MG63 (cell line): ENCODE results near the gene ST6GALNAC1. TPM values are rescaled to one million over a fixed set of nuclear protein-coding genes. Genes with fewer than 3 reads are reported as not detected.
"Not testable (repeated sequence)": the region's sequence is repeated elsewhere in the genome, so short reads cannot be mapped to it uniquely, and the experiment has no call there.

Experiments used
- DNase-seq: peaks from one replicate; pipeline ENCODE4 v3.0.0-alpha.2; 2020
- H3K27me3 ChIP-seq: fragments of 250-450 bp; sonication (Bioruptor Pico); 2 replicates; pipeline ENCODE4 v1.5.1; 2020; ENCODE audit warnings: mild to moderate bottlenecking, moderate library complexity
- H3K36me3 ChIP-seq: fragments of 250-450 bp; sonication (Bioruptor Pico); 2 replicates; pipeline ENCODE4 v1.5.1; 2020; ENCODE audit warnings: mild to moderate bottlenecking, moderate library complexity
- H3K4me3 ChIP-seq: fragments of 250-450 bp; sonication (Bioruptor Pico); 2 replicates; pipeline ENCODE4 v1.5.1; 2020; ENCODE audit warnings: mild to moderate bottlenecking, moderate library complexity
- H3K9me3 ChIP-seq: fragments of 250-450 bp; sonication (Bioruptor Pico); 2 replicates; pipeline ENCODE4 v1.5.1; 2020; ENCODE audit warnings: mild to moderate bottlenecking, moderate library complexity
- total RNA-seq: library from RNA; depleted of rRNA; stranded (reverse); fragments of >200 nt; shearing (Covaris generic); gene quantifications from 2 replicates; pipeline ENCODE4 v1.2.3, GENCODE V29; 2014; ENCODE audit warnings: low replicate concordance

ST6GALNAC1 gene
- total RNA-seq, 1 experiment from 2014 or later: not detected

- Histone ChIP-seq H3K4me3 (no peak overlapping the region), H3K9me3 (no peaks in the 10 kb centered on the region; the same call in 1 of the 2 replicates), H3K27me3 (no peaks in the 10 kb centered on the region), H3K36me3 (no peaks in the 10 kb centered on the region)
- DNase-seq: no peak
Observed at GRCh38 chr17:76611758-76612157, 31.8 kb downstream of the ST6GALNAC1 start.

GRCh38 chr17:76611080-76611749 lies 32.3 kb downstream of the ST6GALNAC1 start:
- not testable (repeated sequence) for H3K27me3 ChIP-seq, H3K36me3 ChIP-seq, H3K9me3 ChIP-seq, DNase-seq, H3K4me3 ChIP-seq

- not testable (repeated sequence) for H3K27me3 ChIP-seq, H3K4me3 ChIP-seq, H3K9me3 ChIP-seq, H3K36me3 ChIP-seq, DNase-seq
Observed at GRCh38 chr17:76606685-76607084, 36.9 kb downstream of the ST6GALNAC1 start.

DNA sequence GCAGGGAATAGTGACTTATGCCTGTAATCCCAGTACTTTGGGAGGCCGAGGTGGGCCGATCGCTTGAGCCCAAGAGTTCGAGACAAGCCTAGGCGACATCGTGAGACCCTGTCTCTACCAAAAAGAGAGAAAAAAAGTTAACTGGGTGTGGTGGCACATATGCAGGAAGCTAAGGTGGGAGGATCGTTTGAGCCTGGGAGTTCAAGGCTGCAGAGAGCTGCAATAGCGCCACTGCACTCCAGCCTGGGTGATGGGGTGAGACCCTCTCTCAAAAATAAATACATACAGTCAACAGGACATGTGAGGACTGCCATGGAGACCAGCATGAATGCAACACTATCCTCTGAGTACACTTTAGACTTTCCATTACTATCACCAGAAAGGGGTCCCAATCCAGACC lies 42.5 kb downstream of the ST6GALNAC1 start:
- H3K9me3 ChIP-seq: peaks cover 4% of the 10 kb centered on the region; the same call in 1 of the 2 replicates
- no peaks in the 10 kb centered on the region for H3K27me3 ChIP-seq
- H3K36me3 ChIP-seq: no peaks in the 10 kb centered on the region
- no peak for DNase-seq
- no peak overlapping the region for H3K4me3 ChIP-seq

DNA sequence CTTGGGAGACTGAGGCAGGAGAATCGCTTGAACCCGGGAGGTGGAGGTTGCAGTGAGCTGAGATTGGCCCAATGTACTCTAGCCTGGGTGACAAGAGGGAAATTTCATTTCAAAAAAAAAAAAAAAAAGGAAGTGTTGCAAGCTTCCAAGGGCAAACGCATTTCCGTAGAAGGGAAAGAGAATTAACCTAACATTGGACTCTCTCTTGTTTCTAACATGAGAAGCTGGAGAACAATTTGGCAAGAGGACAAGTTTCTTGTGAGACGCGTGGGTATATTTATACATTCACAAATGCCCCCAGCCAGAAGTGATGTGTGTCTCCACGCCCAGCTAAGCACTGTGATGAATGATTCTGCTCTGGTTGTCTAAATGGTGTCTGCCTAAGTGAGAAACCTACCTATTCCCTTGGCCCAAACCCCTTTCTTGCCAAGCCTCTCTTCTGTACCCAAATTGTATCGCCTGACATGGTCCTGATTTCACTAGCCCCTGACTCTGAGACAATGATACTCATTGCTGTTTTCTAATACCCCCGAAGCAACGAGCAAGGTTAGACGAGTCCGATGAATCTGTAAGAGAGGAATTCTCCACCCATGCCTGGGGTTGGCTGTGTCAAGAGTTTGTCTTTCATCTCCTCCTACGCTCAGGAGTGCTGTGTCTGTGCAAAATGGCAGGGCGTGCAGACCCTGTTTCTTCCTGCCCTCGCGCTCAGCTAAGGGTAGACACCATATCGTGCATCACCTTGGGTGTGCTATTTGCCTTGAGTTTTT lies 43.7 kb downstream of the ST6GALNAC1 start:
- DNase-seq: no peak
- H3K9me3 ChIP-seq: peaks cover 4% of the 10 kb centered on the region; the same call in 1 of the 2 replicates
- H3K27me3 ChIP-seq: no peaks in the 10 kb centered on the region
- H3K36me3 ChIP-seq: no peaks in the 10 kb centered on the region
- no peak overlapping the region for H3K4me3 ChIP-seq

GRCh38 chr17:76598004-76598439 lies 45.5 kb downstream of the ST6GALNAC1 start:
- Histone ChIP-seq H3K4me3 (no peak overlapping the region), H3K9me3 (peaks cover 4% of the 10 kb centered on the region; the same call in 1 of the 2 replicates), H3K27me3 (no peaks in the 10 kb centered on the region), H3K36me3 (no peaks in the 10 kb centered on the region)
- no peak for DNase-seq

DNA sequence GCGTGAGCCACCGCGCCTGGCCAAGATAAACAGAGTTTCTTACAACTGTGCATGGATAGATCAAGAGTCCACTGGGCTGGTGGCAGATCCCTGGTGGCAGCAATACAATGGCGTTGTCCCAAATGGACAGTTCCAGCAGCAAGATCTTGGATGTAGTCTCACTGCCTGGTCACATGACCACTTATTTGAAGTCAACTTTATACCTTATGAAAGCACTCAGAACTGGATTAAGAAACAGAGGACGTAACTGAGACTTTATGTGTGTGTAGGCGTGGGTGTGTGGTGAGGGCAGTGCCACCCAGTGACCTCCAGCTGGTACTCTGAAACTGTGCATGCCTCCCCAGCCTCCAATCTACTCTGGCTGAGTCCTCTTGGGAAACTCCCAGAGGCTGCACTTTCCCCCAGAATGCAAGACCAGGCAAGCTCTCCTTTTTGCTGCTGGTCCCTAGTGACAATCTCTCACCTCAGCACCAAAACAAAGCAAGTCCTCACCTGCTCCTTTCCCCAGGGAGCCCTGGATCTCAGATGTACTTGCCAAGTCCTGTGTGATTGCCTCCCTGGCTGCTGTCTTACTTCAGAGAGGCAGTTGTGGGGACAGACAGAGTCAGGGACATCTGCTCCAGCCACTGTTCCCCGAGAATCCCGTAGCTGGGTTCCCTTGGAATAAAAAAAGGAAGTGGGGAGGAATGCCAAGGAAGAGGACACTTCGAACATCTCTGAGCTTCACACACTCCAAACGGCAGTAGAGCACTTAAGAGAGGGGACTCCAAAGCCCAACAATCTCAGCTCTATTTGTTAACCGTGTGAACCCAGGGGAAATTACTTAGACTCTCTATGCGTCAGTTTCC lies 46.2 kb downstream of the ST6GALNAC1 start:
- Histone ChIP-seq H3K4me3 (no peak overlapping the region), H3K27me3 (no peaks in the 10 kb centered on the region), H3K36me3 (no peaks in the 10 kb centered on the region), H3K9me3 (no peaks in the 10 kb centered on the region)
- no peak for DNase-seq

- no peaks in the 10 kb centered on the region for H3K27me3 ChIP-seq
- no peak for DNase-seq
- no peaks in the 10 kb centered on the region for H3K36me3 ChIP-seq
Observed at GRCh38 chr17:76594690-76595089, 48.9 kb downstream of the ST6GALNAC1 start.

DNA sequence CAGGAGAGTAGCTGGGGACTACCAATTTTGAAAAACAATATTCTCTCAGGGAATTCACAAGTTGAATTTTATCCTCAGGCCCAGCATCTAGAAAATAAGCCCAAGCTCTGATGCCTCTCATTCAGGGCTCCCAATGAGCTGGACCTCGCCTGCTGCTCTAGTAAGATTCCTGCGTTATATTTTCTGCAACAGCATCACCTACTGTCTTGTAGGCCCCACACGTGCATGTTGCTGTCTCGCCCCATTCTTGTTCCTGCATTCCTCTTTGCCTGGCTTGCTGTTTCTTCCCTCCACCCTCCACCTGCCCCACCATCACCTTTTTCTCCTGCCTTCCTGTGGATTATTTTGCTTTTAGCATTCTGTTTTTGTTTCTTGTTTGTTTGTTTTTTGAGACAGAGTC lies 49.6 kb downstream of the ST6GALNAC1 start:
- no peak for DNase-seq
- no peak overlapping the region for H3K4me3 ChIP-seq
- no peaks in the 10 kb centered on the region for H3K36me3 ChIP-seq
- no peaks in the 10 kb centered on the region for H3K27me3 ChIP-seq
- H3K9me3 ChIP-seq: no peaks in the 10 kb centered on the region

More at GRCh38 chr17:76594690-76595089, 48.9 kb downstream of the ST6GALNAC1 start:
- no peak overlapping the region for H3K4me3 ChIP-seq
- no peaks in the 10 kb centered on the region for H3K9me3 ChIP-seq

DNA sequence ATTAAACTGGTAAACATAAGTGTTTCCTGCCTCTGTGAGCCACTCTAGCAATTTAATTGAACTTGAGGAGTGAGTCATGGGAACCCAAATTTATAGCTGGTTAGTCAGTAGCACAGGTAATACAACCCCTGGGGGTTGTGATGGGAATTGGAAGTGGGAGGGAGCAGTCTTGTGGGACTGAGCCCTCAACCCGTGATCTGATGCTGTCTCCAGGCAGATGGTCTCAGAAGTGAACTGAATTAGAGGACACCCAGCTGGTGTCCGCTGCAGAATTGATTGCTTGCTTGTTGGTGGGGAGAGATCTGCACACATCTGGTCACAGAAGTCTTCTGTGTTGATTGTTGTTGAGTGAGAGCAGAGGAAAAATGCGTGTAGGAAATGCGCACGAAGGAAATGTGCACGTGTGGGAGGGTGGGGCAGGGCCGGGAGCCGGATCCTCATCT lies 50.2 kb downstream of the ST6GALNAC1 start:
- no peak overlapping the region for H3K4me3 ChIP-seq
- no peaks in the 10 kb centered on the region for H3K36me3 ChIP-seq
- no peaks in the 10 kb centered on the region for H3K9me3 ChIP-seq
- DNase-seq: no peak
- no peaks in the 10 kb centered on the region for H3K27me3 ChIP-seq

- H3K36me3 ChIP-seq: no peaks in the 10 kb centered on the region
Observed at GRCh38 chr17:76588182-76588581, 55.4 kb downstream of the ST6GALNAC1 start.

DNA sequence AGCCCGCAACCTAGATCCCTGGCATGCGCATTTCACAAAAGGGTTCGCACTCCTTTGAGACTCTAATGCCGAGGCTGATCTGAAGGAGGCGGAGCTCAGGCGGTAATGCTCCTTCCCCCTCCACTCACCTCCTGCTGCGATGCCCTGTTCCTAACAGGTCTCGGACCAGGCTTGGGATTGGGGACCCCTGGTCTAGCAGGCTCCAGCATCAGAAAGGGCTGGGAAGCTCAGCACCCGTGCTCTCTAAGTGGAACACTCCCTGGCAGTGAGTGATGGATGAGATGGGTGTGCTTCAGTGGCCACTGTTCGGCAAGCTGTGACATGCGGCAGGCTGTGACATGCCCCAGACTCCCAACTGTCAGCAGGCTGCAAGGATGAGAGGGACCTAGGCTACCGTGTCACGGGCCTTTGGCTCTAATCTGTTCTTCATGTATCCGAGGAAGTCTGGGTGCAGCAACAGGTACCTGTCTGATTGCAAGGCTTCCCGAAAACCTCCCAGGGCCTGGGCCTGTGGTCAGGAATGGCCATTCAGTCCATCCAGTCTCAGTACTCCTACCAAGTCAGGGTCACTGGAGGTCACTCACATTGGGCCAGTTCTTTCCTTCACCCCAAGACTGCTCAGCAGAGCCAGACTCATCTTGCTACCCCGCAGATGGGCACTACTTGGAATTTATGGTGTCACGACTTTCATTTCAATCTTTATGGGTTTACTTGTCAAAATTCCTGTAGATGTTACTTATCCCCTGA lies 56.6 kb downstream of the ST6GALNAC1 start:
- H3K36me3 ChIP-seq: no peaks in the 10 kb centered on the region
- DNase-seq: no peak
- H3K4me3 ChIP-seq: no peak overlapping the region
- no peaks in the 10 kb centered on the region for H3K9me3 ChIP-seq
- no peaks in the 10 kb centered on the region for H3K27me3 ChIP-seq

More at GRCh38 chr17:76588182-76588581, 55.4 kb downstream of the ST6GALNAC1 start:
- H3K9me3 ChIP-seq: no peaks in the 10 kb centered on the region
- no peak overlapping the region for H3K4me3 ChIP-seq
- no peaks in the 10 kb centered on the region for H3K27me3 ChIP-seq
- DNase-seq: no peak

GRCh38 chr17:76585649-76586593 lies 57.6 kb downstream of the ST6GALNAC1 start, which contains the start of gene ST6GALNAC2:
Gene ST6GALNAC2, minus strand, starts transcription at chr17:76585860. Its CDS starts 52 bp downstream, at chr17:76585808.
- Histone ChIP-seq H3K36me3 (no peaks in the 10 kb centered on the region), H3K27me3 (no peaks in the 10 kb centered on the region), H3K9me3 (no peaks in the 10 kb centered on the region), H3K4me3 (peak within 1 kb of the TSS; percentile 53)
- peak; percentile 78 for DNase-seq

DNA sequence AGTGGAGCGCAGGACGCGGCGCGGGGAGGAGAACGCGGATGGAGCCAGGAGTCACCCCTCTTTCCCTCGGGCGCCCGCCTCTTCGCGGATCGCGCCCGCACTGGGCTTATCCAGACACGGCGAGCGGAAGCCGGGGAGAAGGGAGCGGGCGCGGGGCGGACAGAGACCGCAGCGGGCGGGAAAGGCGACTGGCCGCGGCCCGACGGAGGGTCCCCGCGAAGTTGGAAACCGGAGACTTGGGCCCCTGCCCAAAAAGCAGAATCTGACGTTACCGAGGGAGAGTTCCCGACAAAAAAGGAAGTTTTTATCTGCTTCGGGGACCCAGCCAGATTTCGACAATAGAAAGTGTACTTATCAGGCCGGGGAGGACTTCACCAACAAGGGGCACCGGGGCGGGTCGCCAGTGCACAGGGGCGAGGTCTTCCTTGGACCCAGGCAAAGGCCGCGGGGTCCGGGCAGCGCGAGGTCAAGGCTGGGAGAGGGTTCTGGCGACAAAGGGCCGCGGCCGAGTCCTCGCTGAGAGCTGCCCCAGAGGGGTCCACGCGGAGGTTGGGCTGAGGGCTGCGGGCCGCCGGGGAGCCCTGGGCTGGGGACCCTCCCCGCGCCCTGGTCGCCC lies 58.4 kb downstream of the ST6GALNAC1 start:
- no peaks in the 10 kb centered on the region for H3K36me3 ChIP-seq
- H3K9me3 ChIP-seq: no peaks in the 10 kb centered on the region
- no peak for DNase-seq
- H3K27me3 ChIP-seq: no peaks in the 10 kb centered on the region
- peak overlapping the region; percentile 53 for H3K4me3 ChIP-seq
